HPDE6-E6E7 (cell line): ENCODE results near the gene LRRC37A.
"Not testable (repeated sequence)": the region's sequence is repeated elsewhere in the genome, so short reads cannot be mapped to it uniquely, and the experiment has no call there.

Source experiments
- DNase-seq: peaks from one replicate; pipeline ENCODE4 v3.0.0; 2011; ENCODE audit warnings: missing footprints; ENCODE audit errors: extremely low spot score

The LRRC37A gene

GRCh38 chr17:46287587-46287986 is 7.3 kb upstream of the LRRC37A start:
- DNase-seq = not testable (repeated sequence)

- DNase-seq = not testable (repeated sequence)
Observed at GRCh38 chr17:46290906-46291546, 3.9 kb upstream of the LRRC37A start.

GRCh38 chr17:46291618-46292017 is 3.3 kb upstream of the LRRC37A start:
- DNase-seq = not testable (repeated sequence)

GRCh38 chr17:46341220-46341619 is 46.3 kb downstream of the LRRC37A start:
- not testable (repeated sequence) for DNase-seq

- DNase-seq = not testable (repeated sequence)
Observed at GRCh38 chr17:46342131-46342530, 47.2 kb downstream of the LRRC37A start.

- DNase-seq = not testable (repeated sequence)
Observed at GRCh38 chr17:46348345-46348744, 53.4 kb downstream of the LRRC37A start.

- DNase-seq = not testable (repeated sequence)
Observed at GRCh38 chr17:46349060-46349459, 54.1 kb downstream of the LRRC37A start.

- DNase-seq = not testable (repeated sequence)
Observed at GRCh38 chr17:46353856-46354255, 58.9 kb downstream of the LRRC37A start.

GRCh38 chr17:46361145-46361735 is 66.3 kb downstream of the LRRC37A start:
- DNase-seq = not testable (repeated sequence)

GRCh38 chr17:46361755-46362154 is 66.8 kb downstream of the LRRC37A start, which contains the start of gene ARL17B:
ARL17B (minus strand) TSS chr17:46361766; CDS start chr17:46358397, 3,369 bp downstream.
- DNase-seq = not testable (repeated sequence)

GRCh38 chr17:46367520-46367919 is 72.6 kb downstream of the LRRC37A start:
- not testable (repeated sequence) for DNase-seq

GRCh38 chr17:46372236-46373229 is 77.6 kb downstream of the LRRC37A start:
- DNase-seq = not testable (repeated sequence)

- DNase-seq = not testable (repeated sequence)
Observed at GRCh38 chr17:46373418-46373817, 78.5 kb downstream of the LRRC37A start.

GRCh38 chr17:46383118-46383517 is 88.2 kb downstream of the LRRC37A start:
- DNase-seq = not testable (repeated sequence)

- not testable (repeated sequence) for DNase-seq
Observed at GRCh38 chr17:46385491-46385890, 90.6 kb downstream of the LRRC37A start.
